Right atrium auricular region (tissue), 2 donors: Measurements from ENCODE around the gene GTF3A. TPM values are rescaled to one million over a fixed set of nuclear protein-coding genes. Genes with fewer than 3 reads are reported as not detected.

Experiments used
- DNase-seq: peaks from one replicate; pipeline ENCODE4 v3.0.0-alpha.2; 2019; ENCODE audit warnings: low spot score
- H3K27ac ChIP-seq, 2 donors: fragments of 200-600 bp; sonication (generic); 1 replicate in 1 of 2; 2 replicates in 1 of 2; pipeline ENCODE4 v1.5.1; 2016 to 2019
- H3K27me3 ChIP-seq, 2 donors: fragments of 200-600 bp; sonication (generic); one replicate each; pipeline versions ENCODE4 v1.5.1 to v1.6.0; 2017 to 2019
- H3K36me3 ChIP-seq: fragments of 200-600 bp; sonication (generic); one replicate; pipeline ENCODE4 v1.5.1; 2016
- H3K4me1 ChIP-seq, 2 donors: fragments of 200-600 bp; sonication (generic); one replicate each; pipeline versions ENCODE4 v1.5.1 to v1.6.0; 2017 to 2019
- H3K4me3 ChIP-seq, 2 donors: fragments of 200-600 bp; sonication (generic); 1 replicate in 1 of 2; 2 replicates in 1 of 2; pipeline ENCODE4 v1.5.1; 2017 to 2019; ENCODE audit warnings: mild to moderate bottlenecking in 1 of 2, moderate library complexity in 1 of 2
- H3K9me3 ChIP-seq, 2 donors: fragments of 200-600 bp; sonication (generic); one replicate each; pipeline ENCODE4 v1.5.1; 2019
- total RNA-seq, 2 donors: library from RNA; depleted of rRNA; stranded (reverse); fragments of >200 nt; gene quantifications; one replicate each; pipeline ENCODE4 v1.1.0, GENCODE V29; 2016
- TF ChIP-seq, protein P1 (sequence below), 2 donors: fragments of 200-600 bp; sonication (generic); IDR thresholded peaks; one replicate each; pipeline ENCODE4 v1.5.1; 2019; ENCODE audit warnings: antibody characterized with exemption in 2 of 2

Gene GTF3A
- total RNA-seq = 100 to 1,000 TPM; 227 to 327 TPM

DNA sequence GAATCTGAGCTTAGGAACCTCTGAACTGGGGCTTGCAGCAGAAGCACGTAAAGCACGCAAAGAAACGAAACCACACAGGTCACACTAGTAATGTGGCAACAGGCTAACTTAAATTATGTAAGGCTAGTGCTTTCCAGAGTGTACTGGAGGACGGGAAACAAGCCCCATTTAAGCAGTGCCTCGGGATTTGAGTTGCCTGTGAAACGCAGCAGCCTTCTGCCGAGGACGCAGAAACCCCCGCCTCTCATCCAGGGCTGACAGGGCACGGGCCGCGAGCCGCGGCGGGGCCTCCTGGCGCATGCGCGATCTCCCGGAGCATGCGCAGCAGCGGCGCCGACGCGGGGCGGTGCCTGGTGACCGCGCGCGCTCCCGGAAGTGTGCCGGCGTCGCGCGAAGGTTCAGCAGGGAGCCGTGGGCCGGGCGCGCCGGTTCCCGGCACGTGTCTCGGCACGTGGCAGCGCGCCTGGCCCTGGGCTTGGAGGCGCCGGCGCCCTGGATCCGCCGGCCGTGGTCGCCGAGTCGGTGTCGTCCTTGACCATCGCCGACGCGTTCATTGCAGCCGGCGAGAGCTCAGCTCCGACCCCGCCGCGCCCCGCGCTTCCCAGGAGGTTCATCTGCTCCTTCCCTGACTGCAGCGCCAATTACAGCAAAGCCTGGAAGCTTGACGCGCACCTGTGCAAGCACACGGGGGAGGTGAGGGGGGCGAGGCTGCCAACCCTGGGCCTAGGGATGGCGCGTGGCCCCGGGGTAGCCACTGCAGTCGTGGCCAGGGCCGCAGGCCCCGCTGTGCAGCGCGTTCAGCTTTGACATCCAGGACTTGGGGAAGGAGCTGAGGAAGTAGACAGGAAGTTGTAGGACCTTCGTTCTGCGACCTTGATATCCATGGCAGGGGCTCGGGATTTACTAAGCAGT, at the start of gene GTF3A:
Gene GTF3A (plus strand): TSS at position 374 of the 912 bp plus-strand sequence.
- Histone ChIP-seq H3K27me3 (no peaks in the 10 kb centered on the region), H3K4me3 (peak within 1 kb of the TSS; percentile 67 to 75), H3K4me1 (peaks cover 0 to 46% of the 10 kb centered on the region in 2 donors), H3K9me3 (no peaks in the 10 kb centered on the region), H3K36me3 (peaks cover 15% of the 10 kb centered on the region), H3K27ac (peak within 1 kb of the TSS; percentile 84 to 85)
- DNase-seq = peak; percentile 84
- TF ChIP-seq, protein P1, sequence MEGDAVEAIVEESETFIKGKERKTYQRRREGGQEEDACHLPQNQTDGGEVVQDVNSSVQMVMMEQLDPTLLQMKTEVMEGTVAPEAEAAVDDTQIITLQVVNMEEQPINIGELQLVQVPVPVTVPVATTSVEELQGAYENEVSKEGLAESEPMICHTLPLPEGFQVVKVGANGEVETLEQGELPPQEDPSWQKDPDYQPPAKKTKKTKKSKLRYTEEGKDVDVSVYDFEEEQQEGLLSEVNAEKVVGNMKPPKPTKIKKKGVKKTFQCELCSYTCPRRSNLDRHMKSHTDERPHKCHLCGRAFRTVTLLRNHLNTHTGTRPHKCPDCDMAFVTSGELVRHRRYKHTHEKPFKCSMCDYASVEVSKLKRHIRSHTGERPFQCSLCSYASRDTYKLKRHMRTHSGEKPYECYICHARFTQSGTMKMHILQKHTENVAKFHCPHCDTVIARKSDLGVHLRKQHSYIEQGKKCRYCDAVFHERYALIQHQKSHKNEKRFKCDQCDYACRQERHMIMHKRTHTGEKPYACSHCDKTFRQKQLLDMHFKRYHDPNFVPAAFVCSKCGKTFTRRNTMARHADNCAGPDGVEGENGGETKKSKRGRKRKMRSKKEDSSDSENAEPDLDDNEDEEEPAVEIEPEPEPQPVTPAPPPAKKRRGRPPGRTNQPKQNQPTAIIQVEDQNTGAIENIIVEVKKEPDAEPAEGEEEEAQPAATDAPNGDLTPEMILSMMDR (IDR thresholded peaks at IDR 0.05) = no peak

DNA sequence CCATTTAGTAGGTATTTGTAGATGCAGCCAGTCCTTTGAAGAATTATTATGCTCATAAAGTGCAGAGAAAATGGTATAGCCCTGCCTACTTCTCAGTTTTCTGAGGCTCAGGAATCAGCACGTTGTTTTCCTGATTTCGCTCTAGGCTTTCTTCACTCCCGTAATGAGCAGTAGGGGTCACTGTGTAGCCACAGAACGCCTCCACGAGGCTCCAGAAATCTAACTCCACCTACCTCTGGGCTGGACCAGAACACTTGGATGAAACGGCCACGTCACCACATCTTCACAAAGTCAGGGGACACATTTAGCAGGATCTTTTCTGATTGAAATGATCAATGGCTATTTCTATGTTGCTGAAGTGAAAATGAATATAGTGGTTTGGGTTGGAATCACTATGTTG, 49.8 kb upstream of the GTF3A start:
- DNase-seq = peak; percentile 67
- Histone ChIP-seq H3K9me3 (no peaks in the 10 kb centered on the region), H3K4me3 (no peak overlapping the region), H3K27me3 (no peaks in the 10 kb centered on the region), H3K4me1 (no peaks in the 10 kb centered on the region), H3K27ac (no peak overlapping the region), H3K36me3 (no peaks in the 10 kb centered on the region)
- TF ChIP-seq, protein P1 (IDR thresholded peaks at IDR 0.05) = peak; percentile 53 to 79

DNA sequence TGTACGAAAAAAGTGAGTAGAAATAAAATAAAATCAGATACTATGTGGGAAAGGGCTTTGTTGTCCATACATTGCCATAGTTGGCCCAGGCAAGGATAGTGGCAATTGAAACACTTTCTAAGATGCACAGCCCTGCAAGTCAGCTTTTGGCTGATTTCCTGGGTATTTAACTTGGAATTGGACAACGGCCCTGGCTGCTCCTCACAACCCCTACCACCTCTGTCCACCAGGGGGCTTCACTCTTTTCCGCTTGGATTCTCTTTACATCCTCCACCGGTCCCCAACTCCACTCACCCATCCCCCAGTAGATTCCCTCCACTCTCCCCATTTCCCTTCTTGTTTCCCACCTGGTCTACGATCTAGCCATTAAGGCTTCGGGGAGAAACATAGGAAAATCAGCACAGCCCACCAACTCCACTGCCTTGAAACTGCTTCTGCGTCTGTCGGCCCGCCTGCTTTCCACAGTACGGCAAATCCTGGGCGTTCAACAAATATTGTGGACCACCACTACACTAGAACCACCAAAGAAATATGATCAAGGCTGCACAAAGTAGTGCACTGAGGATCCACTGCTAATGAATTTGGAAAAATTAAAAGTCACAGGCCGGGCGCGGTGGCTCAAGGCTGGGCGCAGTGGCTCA, 48.6 kb upstream of the GTF3A start:
- TF ChIP-seq, protein P1 (IDR thresholded peaks at IDR 0.05) = peak; percentile 74 to 80
- H3K27ac ChIP-seq = no peak overlapping the region
- no peaks in the 10 kb centered on the region for H3K9me3 ChIP-seq
- no peak overlapping the region for H3K4me3 ChIP-seq
- H3K4me1 ChIP-seq = no peaks in the 10 kb centered on the region
- peak; percentile 74 for DNase-seq
- H3K27me3 ChIP-seq = no peaks in the 10 kb centered on the region
- no peaks in the 10 kb centered on the region for H3K36me3 ChIP-seq

DNA sequence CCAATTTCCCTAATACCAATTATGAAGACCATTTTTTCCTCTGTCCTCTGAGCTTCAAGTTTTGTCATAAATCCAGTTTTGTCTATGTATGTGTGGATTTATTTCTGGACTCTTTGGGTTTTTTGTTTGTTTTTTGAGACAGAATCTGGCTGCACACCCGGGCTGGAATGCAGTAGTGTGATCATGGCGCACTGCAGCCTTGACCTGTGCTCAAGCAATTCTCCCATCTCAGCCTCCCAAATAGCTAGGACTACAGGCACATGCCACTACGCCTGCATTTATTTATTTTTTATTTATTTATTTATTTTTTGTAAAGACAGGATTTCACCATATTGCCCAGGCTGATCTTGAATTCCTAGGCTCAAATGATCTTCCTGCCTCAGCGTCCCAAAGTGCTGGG, 45.3 kb upstream of the GTF3A start:
- Histone ChIP-seq H3K36me3 (no peaks in the 10 kb centered on the region), H3K9me3 (no peaks in the 10 kb centered on the region), H3K4me3 (no peak overlapping the region), H3K27me3 (no peaks in the 10 kb centered on the region), H3K27ac (no peak overlapping the region), H3K4me1 (no peaks in the 10 kb centered on the region)
- DNase-seq = no peak
- TF ChIP-seq, protein P1 (IDR thresholded peaks at IDR 0.05) = no peak

DNA sequence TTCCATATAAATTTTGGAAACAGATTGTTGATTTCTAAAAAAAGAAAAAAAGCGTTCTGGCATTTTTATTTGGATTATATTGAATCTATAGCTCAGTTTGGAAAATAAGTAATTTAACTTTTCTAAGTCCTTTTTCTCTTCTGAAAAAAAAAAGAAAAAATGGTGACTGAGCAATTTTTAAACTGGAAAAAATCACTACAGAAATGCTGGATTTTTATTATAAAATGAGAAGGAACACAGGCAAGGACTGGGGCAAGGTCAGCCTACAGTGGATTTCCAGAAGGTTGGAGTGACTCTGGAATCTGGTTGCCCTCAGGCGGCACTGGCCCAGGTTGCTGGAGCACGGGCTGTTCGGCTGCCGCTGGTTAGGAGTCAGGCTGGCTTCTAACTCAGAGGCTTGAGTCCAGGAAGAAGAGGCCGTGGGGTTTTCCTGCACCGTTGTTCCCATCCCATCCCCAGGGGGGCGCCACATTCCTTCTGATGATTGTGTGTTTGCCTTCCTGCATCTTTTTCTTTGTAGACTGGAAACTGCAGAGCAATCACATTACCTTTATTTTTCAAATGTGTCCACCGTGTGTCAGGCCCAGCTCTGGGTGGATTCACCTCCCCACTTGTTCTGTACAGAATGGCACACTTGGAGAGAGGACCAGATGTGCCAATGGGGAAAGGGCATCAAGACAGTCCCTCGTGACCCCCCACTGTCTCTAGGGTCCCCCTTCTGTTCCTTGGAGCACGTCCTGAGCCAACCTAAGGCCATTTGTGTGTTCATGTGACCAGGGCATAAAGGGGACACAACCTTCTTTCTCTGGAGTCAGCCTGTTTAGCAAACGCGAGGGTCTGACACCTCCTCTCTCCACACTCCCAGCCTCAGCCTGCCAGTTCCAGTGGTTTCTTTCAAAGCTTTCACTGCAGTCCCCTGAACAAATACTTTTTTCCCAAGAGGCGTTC, 44.5 kb upstream of the GTF3A start:
- Histone ChIP-seq H3K4me1 (no peaks in the 10 kb centered on the region), H3K36me3 (no peaks in the 10 kb centered on the region), H3K9me3 (no peaks in the 10 kb centered on the region), H3K4me3 (no peak overlapping the region), H3K27me3 (no peaks in the 10 kb centered on the region), H3K27ac (no peak overlapping the region)
- TF ChIP-seq, protein P1 (IDR thresholded peaks at IDR 0.05) = peak; percentile 24 to 53
- no peak for DNase-seq
